Skeletal muscle tissue (tissue), 4 donors: ENCODE results near the gene ZNF862. TPM values are rescaled to one million over a fixed set of nuclear protein-coding genes. Genes with fewer than 3 reads are reported as not detected.

Experiments used
- H3K27ac ChIP-seq: one replicate; pipeline ENCODE4 v1.7.0; 2013; ENCODE audit warnings: mild to moderate bottlenecking, low read depth, low read length, inconsistent platforms
- H3K27me3 ChIP-seq, 3 donors: one replicate each; pipeline ENCODE4 v1.7.0; 2013; ENCODE audit warnings: low read length in 3 of 3; ENCODE audit not compliant: control insufficient read depth in 3 of 3, insufficient read depth in 3 of 3
- H3K36me3 ChIP-seq, 3 donors: one replicate each; pipeline ENCODE4 v1.7.0; 2013; ENCODE audit warnings: low read length in 3 of 3; ENCODE audit not compliant: control insufficient read depth in 3 of 3, insufficient read depth in 3 of 3
- H3K4me1 ChIP-seq, 3 donors: one replicate each; pipeline ENCODE4 v1.7.0; 2013; ENCODE audit warnings: low read length in 3 of 3, mild to moderate bottlenecking in 3 of 3; ENCODE audit not compliant: control insufficient read depth in 3 of 3, insufficient read depth in 3 of 3
- H3K4me3 ChIP-seq, 3 donors: one replicate each; pipeline ENCODE4 v1.7.0; 2013; ENCODE audit warnings: low read length in 3 of 3
- H3K9ac ChIP-seq, 3 donors: one replicate each; pipeline ENCODE4 v1.7.0; 2013; ENCODE audit warnings: low read length in 3 of 3, mild to moderate bottlenecking in 3 of 3, moderate library complexity in 2 of 3, low read depth in 1 of 3
- H3K9me3 ChIP-seq, 3 donors: one replicate each; pipeline ENCODE4 v1.7.0; 2013; ENCODE audit warnings: low read length in 3 of 3; ENCODE audit not compliant: control insufficient read depth in 3 of 3
- total RNA-seq: library from RNA; depleted of rRNA; stranded (reverse); fragments of >200 nt; gene quantifications from one replicate; pipeline ENCODE4 v1.2.3, GENCODE V29; 2014
- donor health status: Osteomylitis.

Gene ZNF862
- total RNA-seq, 1 donor from 2014 or later, result 5.2 TPM

- H3K9ac ChIP-seq, result no peak overlapping the region
- no peaks in the 10 kb centered on the region for H3K9me3 ChIP-seq
- peaks cover 0 to 2% (median 0%) of the 10 kb centered on the region in 3 donors for H3K4me1 ChIP-seq
- peaks cover 51 to 67% (median 58%) of the 10 kb centered on the region in 3 donors for H3K36me3 ChIP-seq
- no peaks in the 10 kb centered on the region for H3K27me3 ChIP-seq
- H3K4me3 ChIP-seq, result no peak overlapping the region
- no peak overlapping the region for H3K27ac ChIP-seq
These were observed 25.8 kb downstream of the ZNF862 start for GRCh38 chr7:149864023-149864422.

GRCh38 chr7:149864751-149865150, 26.6 kb downstream of the ZNF862 start:
- no peak overlapping the region for H3K27ac ChIP-seq
- no peak overlapping the region for H3K4me3 ChIP-seq
- H3K36me3 ChIP-seq, result peaks cover 50 to 64% (median 54%) of the 10 kb centered on the region in 3 donors
- H3K9me3 ChIP-seq, result no peaks in the 10 kb centered on the region
- H3K4me1 ChIP-seq, result peaks cover 0 to 2% (median 0%) of the 10 kb centered on the region in 3 donors
- no peaks in the 10 kb centered on the region for H3K27me3 ChIP-seq
- H3K9ac ChIP-seq, result no peak overlapping the region

GRCh38 chr7:149865437-149865836, 27.3 kb downstream of the ZNF862 start:
- Histone ChIP-seq H3K36me3 (peaks cover 52 to 62% (median 54%) of the 10 kb centered on the region in 3 donors), H3K27ac (no peak overlapping the region), H3K9ac (no peak overlapping the region), H3K27me3 (no peaks in the 10 kb centered on the region), H3K4me1 (peaks cover 0 to 2% (median 0%) of the 10 kb centered on the region in 3 donors), H3K9me3 (no peaks in the 10 kb centered on the region), H3K4me3 (no peak overlapping the region)

- no peak overlapping the region for H3K27ac ChIP-seq
- H3K36me3 ChIP-seq, result peaks cover 48 to 53% (median 50%) of the 10 kb centered on the region in 3 donors
- peaks cover 0 to 2% (median 0%) of the 10 kb centered on the region in 3 donors for H3K4me1 ChIP-seq
- no peaks in the 10 kb centered on the region for H3K9me3 ChIP-seq
- H3K9ac ChIP-seq, result no peak overlapping the region
- no peak overlapping the region for H3K4me3 ChIP-seq
- H3K27me3 ChIP-seq, result no peaks in the 10 kb centered on the region
These were observed 28.1 kb downstream of the ZNF862 start for GRCh38 chr7:149866139-149866778.

- peaks cover 41 to 48% (median 45%) of the 10 kb centered on the region in 3 donors for H3K36me3 ChIP-seq
- H3K9me3 ChIP-seq, result no peaks in the 10 kb centered on the region
- H3K4me1 ChIP-seq, result peaks cover 0 to 2% (median 0%) of the 10 kb centered on the region in 3 donors
- no peak overlapping the region for H3K4me3 ChIP-seq
- H3K27me3 ChIP-seq, result no peaks in the 10 kb centered on the region
- H3K9ac ChIP-seq, result no peak overlapping the region
- no peak overlapping the region for H3K27ac ChIP-seq
These were observed 28.7 kb downstream of the ZNF862 start for GRCh38 chr7:149866779-149867447.

- H3K27me3 ChIP-seq, result no peaks in the 10 kb centered on the region
- H3K36me3 ChIP-seq, result peaks cover 32 to 37% (median 36%) of the 10 kb centered on the region in 3 donors
- peaks cover 6 to 9% (median 7%) of the 10 kb centered on the region in 3 donors for H3K4me1 ChIP-seq
- H3K4me3 ChIP-seq, result no peak overlapping the region
- H3K27ac ChIP-seq, result no peak overlapping the region
- H3K9ac ChIP-seq, result no peak overlapping the region
- H3K9me3 ChIP-seq, result no peaks in the 10 kb centered on the region
These were observed 29.8 kb downstream of the ZNF862 start for GRCh38 chr7:149867762-149868622.

GRCh38 chr7:149868623-149869290, 30.6 kb downstream of the ZNF862 start:
- Histone ChIP-seq H3K9me3 (no peaks in the 10 kb centered on the region), H3K27ac (no peak overlapping the region), H3K4me1 (peaks cover 6 to 14% (median 8%) of the 10 kb centered on the region in 3 donors), H3K36me3 (peaks cover 28 to 33% (median 32%) of the 10 kb centered on the region in 3 donors), H3K27me3 (no peaks in the 10 kb centered on the region), H3K9ac (no peak overlapping the region), H3K4me3 (no peak overlapping the region)

GRCh38 chr7:149869291-149869650, 31.1 kb downstream of the ZNF862 start:
- no peak overlapping the region for H3K27ac ChIP-seq
- peaks cover 23 to 31% (median 27%) of the 10 kb centered on the region in 3 donors for H3K36me3 ChIP-seq
- H3K4me1 ChIP-seq, result peaks cover 10 to 19% (median 13%) of the 10 kb centered on the region in 3 donors
- no peak overlapping the region for H3K9ac ChIP-seq
- no peaks in the 10 kb centered on the region for H3K9me3 ChIP-seq
- H3K4me3 ChIP-seq, result no peak overlapping the region
- H3K27me3 ChIP-seq, result no peaks in the 10 kb centered on the region

- no peak overlapping the region for H3K4me3 ChIP-seq
- H3K36me3 ChIP-seq, result peaks cover 17 to 25% (median 24%) of the 10 kb centered on the region in 3 donors
- no peaks in the 10 kb centered on the region for H3K27me3 ChIP-seq
- no peaks in the 10 kb centered on the region for H3K9me3 ChIP-seq
- no peak overlapping the region for H3K9ac ChIP-seq
- no peak overlapping the region for H3K27ac ChIP-seq
- peaks cover 12 to 25% (median 16%) of the 10 kb centered on the region in 3 donors for H3K4me1 ChIP-seq
These were observed 31.7 kb downstream of the ZNF862 start for GRCh38 chr7:149869867-149870266.
